Bronchial epithelial cell (primary cell): ENCODE results near the gene EMC9. TPM values are rescaled to one million over a fixed set of nuclear protein-coding genes. Genes with fewer than 3 reads are reported as not detected.

Experiments
- DNase-seq: peaks from one replicate; pipeline ENCODE4 v3.0.0-alpha.2; 2010; ENCODE audit warnings: low read depth
- FAIRE-seq: peaks from 2 replicates; lab custom pipeline; 2011; peaks lifted over from hg19 to GRCh38; lab: Jason Lieb, UNC
- H3K27me3 ChIP-seq: 2 replicates; pipeline ENCODE4 v1.5.1; 2011; ENCODE audit warnings: low read length; ENCODE audit not compliant: control insufficient read depth, insufficient read depth
- H3K36me3 ChIP-seq: 2 replicates; pipeline ENCODE4 v1.5.1; 2011; ENCODE audit warnings: low read length; ENCODE audit not compliant: control insufficient read depth, insufficient read depth
- H3K4me3 ChIP-seq: 2 replicates; pipeline ENCODE4 v1.5.1; 2011; ENCODE audit warnings: mild to moderate bottlenecking, low read depth, low read length, control low read depth
- CTCF ChIP-seq: IDR thresholded peaks from 2 replicates; pipeline ENCODE4 v1.5.1; 2011; ENCODE audit warnings: mild to moderate bottlenecking, moderate library complexity, low read length, control low read depth, inconsistent platforms; ENCODE audit not compliant: insufficient read depth, severe bottlenecking
- total RNA-seq: library from RNA; depleted of rRNA; stranded (reverse); fragments of >200 nt; gene quantifications from 2 replicates; pipeline ENCODE4 v1.2.1, GENCODE V29; 2014

The EMC9 gene
- total RNA-seq, 1 donor from 2014 or later: 12.6 TPM

- no peak for FAIRE-seq
- Histone ChIP-seq H3K4me3 (no peak overlapping the region), H3K27me3 (no peaks in the 10 kb centered on the region), H3K36me3 (peaks cover 44% of the 10 kb centered on the region)
- TF ChIP-seq CTCF: no peak
- no peak for DNase-seq
Measured at GRCh38 chr14:24183014-24183481, 41.7 kb upstream of the EMC9 start.

DNA sequence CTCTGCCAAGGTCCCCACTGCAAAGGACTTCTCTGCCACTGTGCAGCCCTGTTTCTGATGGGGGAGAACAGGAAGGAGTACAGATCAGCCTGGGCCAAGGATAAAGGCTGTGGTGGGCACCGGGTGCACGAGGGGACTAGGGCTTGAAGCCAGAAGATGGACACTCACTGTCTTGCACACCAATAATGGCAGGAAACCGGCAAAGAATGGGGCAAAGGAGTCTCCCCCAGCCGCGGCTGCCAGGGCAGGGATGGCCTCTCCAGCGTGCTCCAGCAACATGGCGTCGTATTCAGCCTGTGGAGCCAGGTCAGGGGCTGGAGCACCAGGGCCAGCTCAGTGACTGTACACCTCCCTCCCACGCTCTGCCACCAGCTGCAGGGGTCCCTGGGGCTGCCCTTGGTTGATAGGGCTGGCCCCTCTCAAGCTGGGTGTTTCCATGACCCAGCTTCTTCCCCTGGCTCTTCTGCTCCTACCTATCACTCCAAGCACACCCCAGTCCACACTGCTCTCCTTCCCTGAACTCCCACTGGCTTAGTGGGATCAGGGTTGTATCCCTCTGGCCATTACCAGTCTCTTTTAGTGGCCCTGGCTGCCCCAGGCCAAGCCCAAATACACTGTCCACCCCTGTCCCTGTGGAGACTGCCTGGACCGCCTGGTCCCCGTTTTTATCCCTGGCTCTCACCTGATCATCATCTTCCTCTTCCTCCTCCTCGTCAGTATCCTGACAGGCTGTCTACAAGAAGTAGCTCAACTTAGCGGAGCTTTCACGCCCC is 40.9 kb upstream of the EMC9 start:
- Histone ChIP-seq H3K4me3 (no peak overlapping the region), H3K36me3 (peaks cover 44% of the 10 kb centered on the region), H3K27me3 (no peaks in the 10 kb centered on the region)
- DNase-seq (no peak), FAIRE-seq (no peak)
- TF ChIP-seq CTCF: no peak

- no peak overlapping the region for H3K4me3 ChIP-seq
- no peaks in the 10 kb centered on the region for H3K27me3 ChIP-seq
- DNase-seq (no peak), FAIRE-seq (no peak)
- no peak for TF ChIP-seq CTCF
- H3K36me3 ChIP-seq: peaks cover 41% of the 10 kb centered on the region
Measured at GRCh38 chr14:24181371-24182077, 40.1 kb upstream of the EMC9 start.

DNA sequence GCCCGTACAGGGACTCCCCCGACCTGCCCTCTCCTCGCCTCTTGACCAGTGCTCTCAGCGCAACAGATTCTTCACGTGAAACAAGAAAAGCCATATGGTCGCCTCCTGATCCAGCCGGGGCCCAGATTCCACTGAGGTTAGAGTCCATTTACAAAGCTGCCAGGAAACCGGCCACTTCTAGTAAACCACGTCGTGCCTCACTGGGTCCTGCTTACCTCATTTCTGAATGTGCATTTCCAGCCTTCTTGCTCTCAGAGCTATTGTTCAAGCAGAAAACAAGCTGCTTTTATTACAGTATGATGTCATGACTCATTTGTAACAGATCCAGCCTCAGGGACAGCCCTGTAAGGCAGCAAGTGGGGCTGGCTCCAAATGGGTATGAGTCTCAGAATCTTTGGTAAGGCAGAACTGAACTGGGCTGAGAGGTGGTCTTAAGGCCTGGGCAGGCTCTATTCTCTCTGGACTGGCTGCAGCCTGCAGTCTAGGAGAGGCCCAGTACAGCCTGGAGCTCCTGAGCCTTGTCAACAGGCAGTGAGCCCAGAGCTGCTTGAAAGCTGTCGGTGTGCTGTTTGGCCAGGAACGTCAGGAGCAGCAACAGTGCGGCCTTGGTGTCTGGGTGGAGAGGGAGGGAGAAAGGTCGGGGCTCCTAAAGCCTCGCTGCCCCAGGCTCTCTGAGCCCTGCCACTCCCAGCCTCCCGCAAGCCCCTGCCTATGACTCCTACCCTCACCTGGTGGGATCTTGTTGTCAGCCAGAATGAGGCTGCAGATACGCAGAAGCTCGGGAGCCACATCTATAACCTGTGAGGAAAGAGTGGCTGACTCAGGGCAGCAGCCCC is 38.8 kb upstream of the EMC9 start:
- Histone ChIP-seq H3K36me3 (peaks cover 34% of the 10 kb centered on the region), H3K27me3 (no peaks in the 10 kb centered on the region), H3K4me3 (no peak overlapping the region)
- no peak for TF ChIP-seq CTCF
- FAIRE-seq (no peak), DNase-seq (peak; percentile 30)

- peaks cover 27% of the 10 kb centered on the region for H3K36me3 ChIP-seq
- TF ChIP-seq CTCF: no peak
- H3K4me3 ChIP-seq: no peak overlapping the region
- no peak for DNase-seq
- no peak for FAIRE-seq
- H3K27me3 ChIP-seq: no peaks in the 10 kb centered on the region
Measured at GRCh38 chr14:24179294-24179960, 38.0 kb upstream of the EMC9 start.
